Measurements from ENCODE around the gene ZNF786. TPM values are rescaled to one million over a fixed set of nuclear protein-coding genes. Genes with fewer than 3 reads are reported as not detected.

ZNF786 gene
- total and polyA plus RNA-seq, 10 of the 15 experiments (the other 5 are each of a cell fraction or from before 2014, with no cell fraction given): 0.47 to 7.0 (median 4.2) TPM

GRCh38 chr7:149104749-149105148, 14.2 kb upstream of the ZNF786 start:
- Histone ChIP-seq H3K27me3 (replicated peaks in 1 of 2; ENCODE audit: control insufficient read depth in 2 of 2, insufficient read depth in 2 of 2, low read length in 1 of 2) (no peaks in the 10 kb centered on the region), H3K4me1 (ENCODE audit: control insufficient read depth, insufficient read depth, low read length) (no peaks in the 10 kb centered on the region), H3K9ac (ENCODE audit: control insufficient read depth, insufficient read depth, low read length) (no peak overlapping the region), H2AFZ (ENCODE audit: control insufficient read depth, low read depth, low read length) (no peak overlapping the region), H3K4me3 (no peak overlapping the region), H3K36me3 (ENCODE audit: control insufficient read depth in 2 of 2, insufficient read depth in 2 of 2, low read length in 1 of 2) (no peaks in the 10 kb centered on the region), H3K79me2 (ENCODE audit: control insufficient read depth, insufficient read depth, low read length) (no peaks in the 10 kb centered on the region), H3K4me2 (ENCODE audit: control insufficient read depth, insufficient read depth) (no peak overlapping the region), H3K27ac (ENCODE audit: control insufficient read depth, insufficient read depth) (no peak overlapping the region), H4K20me1 (ENCODE audit: control insufficient read depth, insufficient read depth) (no peaks in the 10 kb centered on the region), H3K9me3 (replicated peaks; ENCODE audit: control insufficient read depth, insufficient read depth, low read length) (no peaks in the 10 kb centered on the region)
- SMC1A ChIA-PET (ENCODE audit: uncharacterized antibody, unreplicated experiment): no interaction called here
- intact Hi-C loops (cut with micrococcal nuclease; ENCODE audit: unreplicated experiment) (no loop called here), in situ Hi-C loops (cut with MboI) (no loop called here)
- CTCF ChIA-PET: no interaction called here
- no TSS peak for BruUV-seq (replicated peaks)
- FAIRE-seq (no peak), ATAC-seq (no peak), DNase-seq (ENCODE audit: low read depth, low spot score) (no peak)
- RAD21 ChIA-PET (ENCODE audit: unreplicated experiment): no interaction called here
- 89% methylated on average over 25 of the region's 25 CpGs for WGBS (ENCODE audit: insufficient coverage, insufficient replicate concordance, low lambda C conversion rate, missing lambda C conversion rate)
- POLR2A ChIA-PET: no interaction called here
- TF ChIP-seq FOXK2 (IDR thresholded peaks at IDR 0.05): no peak
- no peak for TF ChIP-seq PKNOX1 (IDR thresholded peaks at IDR 0.05)
- TF ChIP-seq NR2C2 (IDR thresholded peaks at IDR 0.05; ENCODE audit: borderline replicate concordance, control insufficient read depth, insufficient read length, low read depth): no peak
- TF ChIP-seq SMAD5 (IDR thresholded peaks at IDR 0.05; ENCODE audit: low read depth): no peak
- TF ChIP-seq POLR2A (IDR thresholded peaks at IDR 0.05; ENCODE audit: low read depth, low read length): no peak
- no peak for TF ChIP-seq MAX (IDR thresholded peaks at IDR 0.05; ENCODE audit: low read depth, low read length)
- no peak for TF ChIP-seq SPI1 (IDR thresholded peaks at IDR 0.05; ENCODE audit: borderline replicate concordance, insufficient read depth, low read depth, low read length)
- no peak for TF ChIP-seq RFX5 (IDR thresholded peaks at IDR 0.05; ENCODE audit: low read depth, low read length)
- TF ChIP-seq MTA3 (IDR thresholded peaks at IDR 0.05; ENCODE audit: borderline replicate concordance, low read length): no peak
- no peak for TF ChIP-seq SUZ12 (IDR thresholded peaks at IDR 0.05; ENCODE audit: unreplicated experiment)
